Endothelial cell of umbilical vein (primary cell): ENCODE measurements around the gene MYO1B. TPM values are rescaled to one million over a fixed set of nuclear protein-coding genes. Genes with fewer than 3 reads are reported as not detected.

ENCODE experiments used
- BruUV-seq: library from RNA; stranded (reverse); fragments of 400-500 nt; replicated peaks from 2 replicates; lab custom pipeline; 2021; lab: Mats Ljungman, UMichigan
- CTCF ChIA-PET: fragments of 300-600, 350-600 bp; sonication (Branson Sonifier 250); formaldehyde crosslinking; loops from one replicate; lab custom pipeline; 2021; ENCODE audit warnings: antibody characterized with exemption, inconsistent platforms; lab: Charles Lee
- POLR2A ChIA-PET: fragments of 300-600, 350-600 bp; sonication (Branson Sonifier 250); formaldehyde crosslinking; loops from one replicate; lab custom pipeline; 2021; ENCODE audit warnings: antibody characterized with exemption, inconsistent platforms; lab: Charles Lee
- DNase-seq: peaks from one replicate; pipeline ENCODE4 v3.0.0-alpha.2; 2011; ENCODE audit warnings: low read depth, low spot score
- FAIRE-seq: peaks from 2 replicates; lab custom pipeline; 2011; peaks lifted over from hg19 to GRCh38; lab: Jason Lieb, UNC
- H2AFZ ChIP-seq: 2 replicates; pipeline ENCODE4 v1.6.0; 2012; ENCODE audit warnings: low read depth, low read length, control low read depth, inconsistent platforms
- H3K27ac ChIP-seq: 2 replicates; pipeline ENCODE4 v1.5.1; 2011; ENCODE audit warnings: low read depth, mild to moderate bottlenecking, control low read depth, low read length, moderate library complexity; ENCODE audit not compliant: insufficient read depth
- H3K27me3 ChIP-seq, 2 experiments: 2 replicates each; pipeline versions ENCODE4 v1.6.0 to v1.6.1; 2011; ENCODE audit warnings: low read length in 2 of 2, mixed read lengths in 1 of 2; ENCODE audit not compliant: control insufficient read depth in 2 of 2, insufficient read depth in 2 of 2
- H3K36me3 ChIP-seq, 2 experiments: 2 replicates in 1 of 2; 3 replicates in 1 of 2; pipeline ENCODE4 v1.5.1; 2011; ENCODE audit warnings: low read length in 2 of 2, mild to moderate bottlenecking in 1 of 2, moderate library complexity in 1 of 2; ENCODE audit not compliant: control insufficient read depth in 2 of 2, insufficient read depth in 2 of 2; ENCODE audit errors: extremely low read depth in 1 of 2
- H3K4me1 ChIP-seq: 3 replicates; pipeline ENCODE4 v1.5.1; 2011; ENCODE audit warnings: mild to moderate bottlenecking, low read length; ENCODE audit not compliant: control insufficient read depth, insufficient read depth; ENCODE audit errors: extremely low read depth
- H3K4me2 ChIP-seq: 2 replicates; pipeline ENCODE4 v1.6.1; 2011; ENCODE audit warnings: low read length, control low read depth, mixed read lengths; ENCODE audit not compliant: insufficient read depth
- H3K4me3 ChIP-seq, 3 experiments: fragments of 200-600 bp in 1 of 3; sonication (generic), shearing (Covaris generic) in 1 of 3; replicated peaks in 1 of 3; 2 replicates each; pipeline ENCODE4 v1.5.1; 2011 to 2016; ENCODE audit warnings: control low read depth in 3 of 3, low read length in 3 of 3, mild to moderate bottlenecking in 2 of 3, inconsistent platforms in 1 of 3, low read depth in 1 of 3, moderate library complexity in 1 of 3; ENCODE audit not compliant: insufficient read depth in 1 of 3
- H3K79me2 ChIP-seq: 2 replicates; pipeline ENCODE4 v1.6.0; 2012; ENCODE audit warnings: low read length, inconsistent platforms; ENCODE audit not compliant: control insufficient read depth, insufficient read depth
- H3K9ac ChIP-seq: replicated peaks from 2 replicates; pipeline ENCODE3; 2011; ENCODE audit warnings: low read length, control low read depth; ENCODE audit not compliant: insufficient read depth; ENCODE audit errors: extremely low read depth
- H3K9me1 ChIP-seq: replicated peaks from 3 replicates; pipeline ENCODE4 v1.6.0; 2011; ENCODE audit warnings: mild to moderate bottlenecking, low read length; ENCODE audit not compliant: control insufficient read depth, insufficient read depth; ENCODE audit errors: extremely low read depth
- H3K9me3 ChIP-seq: replicated peaks from 2 replicates; pipeline ENCODE4 v1.5.1; 2012; ENCODE audit warnings: low read length, inconsistent platforms; ENCODE audit not compliant: control insufficient read depth, insufficient read depth
- H4K20me1 ChIP-seq: replicated peaks from 2 replicates; pipeline ENCODE3; 2011; ENCODE audit warnings: mild to moderate bottlenecking, low read length; ENCODE audit not compliant: control insufficient read depth, insufficient read depth; ENCODE audit errors: extremely low read depth
- CTCF ChIP-seq, 2 donors: IDR thresholded peaks; 1 replicate in 1 of 2; 2 replicates in 1 of 2; pipeline ENCODE4 v1.5.1; 2011; ENCODE audit warnings: low read length in 2 of 2, mild to moderate bottlenecking in 2 of 2, moderate library complexity in 2 of 2, control low read depth in 1 of 2, inconsistent platforms in 1 of 2, low read depth in 1 of 2; ENCODE audit not compliant: insufficient read depth in 1 of 2; ENCODE audit errors: extremely low read depth in 1 of 2
- EZH2 ChIP-seq: IDR thresholded peaks from 2 replicates; pipeline ENCODE4 v1.6.1; 2012; ENCODE audit warnings: borderline replicate concordance, low read depth, mild to moderate bottlenecking, moderate library complexity, low read length, inconsistent platforms; ENCODE audit not compliant: severe bottlenecking
- FOS ChIP-seq: IDR thresholded peaks from 2 replicates; pipeline ENCODE4 v1.6.1; 2011; ENCODE audit warnings: mild to moderate bottlenecking, low read length, moderate library complexity, borderline replicate concordance; ENCODE audit not compliant: insufficient read depth
- GATA2 ChIP-seq: IDR thresholded peaks from 2 replicates; pipeline ENCODE4 v1.7.0; 2011; ENCODE audit warnings: low read depth, mild to moderate bottlenecking, moderate library complexity, mixed read lengths, low read length; ENCODE audit not compliant: insufficient read length, insufficient read depth
- JUN ChIP-seq: IDR thresholded peaks from 2 replicates; pipeline ENCODE4 v1.6.1; 2011; ENCODE audit warnings: borderline replicate concordance, low read depth; ENCODE audit not compliant: insufficient read length, insufficient read depth
- MAX ChIP-seq: IDR thresholded peaks from 2 replicates; pipeline ENCODE4 v1.6.1; 2011; ENCODE audit not compliant: insufficient read depth, insufficient read length
- MYC ChIP-seq: IDR thresholded peaks from one replicate; pipeline ENCODE4 v1.6.1; 2011; ENCODE audit warnings: mild to moderate bottlenecking, low read depth, low read length
- POLR2A ChIP-seq: IDR thresholded peaks from 2 replicates; pipeline ENCODE4 v1.6.1; 2012; ENCODE audit warnings: low read depth, mild to moderate bottlenecking, control low read depth, low read length
- POLR2AphosphoS5 ChIP-seq: IDR thresholded peaks from 2 replicates; pipeline ENCODE4 v1.6.1; 2012; ENCODE audit warnings: low read depth, mild to moderate bottlenecking, control low read depth, low read length, moderate library complexity; ENCODE audit not compliant: insufficient read depth
- dilution Hi-C: fragments of 300-500 bp; cut with MboI; formaldehyde crosslinking; loops from one replicate; pipeline ENCODE4 v1.15.0; 2019; ENCODE audit warnings: low sequenced_read_pairs; ENCODE audit not compliant: extremely low pct_ligation_motif_present
- intact Hi-C: fragments of 100-400 bp; cut with micrococcal nuclease; formaldehyde crosslinking; loops from one replicate; pipeline ENCODE4 v1.10.0; 2022
- polyA plus RNA-seq, 4 experiments: library from polyadenylated mRNA; depleted of rRNA in 3 of 4; stranded (reverse) in 3 of 4; unstranded in 1 of 4; fragments of >200 nt; gene quantifications; 2 replicates each; pipeline versions ENCODE4 v1.2.1 to v1.2.3, GENCODE V29; 2011 to 2012; ENCODE audit warnings: missing spikeins in 1 of 4
- total RNA-seq: library from RNA; stranded (reverse); gene quantifications from 2 replicates; pipeline ENCODE4 v1.2.3, GENCODE V29; 2021

MYO1B gene
- total and polyA plus RNA-seq, 2 donors (not counting 3 experiments of a cell fraction or from before 2014, with no cell fraction given) = 8.7 to 51.1 TPM

GRCh38 chr2:191315365-191315752 lies 70.2 kb downstream of the MYO1B start:
- Histone ChIP-seq H3K4me2 (no peak overlapping the region), H4K20me1 (peaks cover 5% of the 10 kb centered on the region), H3K9ac (no peak overlapping the region), H3K79me2 (no peaks in the 10 kb centered on the region), H3K27ac (no peak overlapping the region), H3K4me3 (no peak overlapping the region), H3K9me1 (no peaks in the 10 kb centered on the region), H3K36me3 (no peaks in the 10 kb centered on the region), H3K4me1 (peaks cover 10% of the 10 kb centered on the region), H3K9me3 (no peaks in the 10 kb centered on the region), H3K27me3 (no peaks in the 10 kb centered on the region), H2AFZ (no peak overlapping the region)
- FAIRE-seq = no peak
- ChIA-PET POLR2A (no interaction called here), CTCF (interaction anchor here (0.7 kb wide), 1 partner anchor 8 kb away, joined by 3 read pairs; no protein-coding TSS in a partner anchor)
- intact Hi-C loops = no loop called here
- TF ChIP-seq GATA2 (no peak), POLR2A (no peak), EZH2 (no peak), MAX (no peak), POLR2AphosphoS5 (no peak), FOS (no peak), CTCF (IDR thresholded peaks at IDR 0.05; ENCODE audit: extremely low read depth in 1 of 2, insufficient read depth in 1 of 2, low read depth in 1 of 2, low read length in 2 of 2) (no peak), MYC (no peak), JUN (no peak)
- BruUV-seq = no TSS peak
- dilution Hi-C loops = no loop called here
- DNase-seq = no peak
